Neural crest cell (in vitro differentiated cells): Measurements from ENCODE around the gene MTM1. TPM values are rescaled to one million over a fixed set of nuclear protein-coding genes. Genes with fewer than 3 reads are reported as not detected.

Experiments
- DNase-seq: peaks from one replicate; pipeline ENCODE4 v3.0.0; 2021; ENCODE audit warnings: low read depth, mixed read lengths, low spot score
- H3K27ac Mint-ChIP-seq: one replicate; pipeline ENCODE4 v1.8.0; 2021; ENCODE audit warnings: mild to moderate bottlenecking, mixed read lengths; ENCODE audit not compliant: unreplicated experiment
- H3K27me3 Mint-ChIP-seq: 2 replicates; pipeline ENCODE4 v1.8.0; 2021; ENCODE audit warnings: low read depth, mild to moderate bottlenecking, mixed read lengths
- H3K36me3 Mint-ChIP-seq: 2 replicates; pipeline ENCODE4 v1.8.0; 2021; ENCODE audit warnings: low read depth, mild to moderate bottlenecking, mixed read lengths
- H3K4me1 Mint-ChIP-seq: 2 replicates; pipeline ENCODE4 v1.8.0; 2021; ENCODE audit warnings: mixed read lengths
- H3K4me3 Mint-ChIP-seq: one replicate; pipeline ENCODE4 v1.8.0; 2021; ENCODE audit warnings: mild to moderate bottlenecking, mixed read lengths
- H3K9me3 Mint-ChIP-seq: 2 replicates; pipeline ENCODE4 v1.8.0; 2021; ENCODE audit warnings: mixed read lengths
- CTCF ChIP-seq: fragments of 200-600 bp; sonication (generic); conservative IDR thresholded peaks from 2 replicates; pipeline ENCODE4 v1.5.0; 2021; ENCODE audit warnings: antibody characterized with exemption, mild to moderate bottlenecking
- total RNA-seq: library from RNA; stranded (reverse); gene quantifications from 2 replicates; pipeline ENCODE4 v1.2.1, GENCODE V29; 2021

MTM1 gene
- total RNA-seq, 1 donor from 2014 or later: 6.2 TPM

- Mint-ChIP-seq H3K36me3 (peaks cover 32% of the 10 kb centered on the region), H3K9me3 (no peaks in the 10 kb centered on the region), H3K4me1 (no peaks in the 10 kb centered on the region), H3K27ac (no peak overlapping the region), H3K4me3 (no peak overlapping the region), H3K27me3 (no peaks in the 10 kb centered on the region)
- no peak for TF ChIP-seq CTCF
- DNase-seq: no peak
Measured at GRCh38 chrX:150663073-150663472, 94.7 kb downstream of the MTM1 start.

DNA sequence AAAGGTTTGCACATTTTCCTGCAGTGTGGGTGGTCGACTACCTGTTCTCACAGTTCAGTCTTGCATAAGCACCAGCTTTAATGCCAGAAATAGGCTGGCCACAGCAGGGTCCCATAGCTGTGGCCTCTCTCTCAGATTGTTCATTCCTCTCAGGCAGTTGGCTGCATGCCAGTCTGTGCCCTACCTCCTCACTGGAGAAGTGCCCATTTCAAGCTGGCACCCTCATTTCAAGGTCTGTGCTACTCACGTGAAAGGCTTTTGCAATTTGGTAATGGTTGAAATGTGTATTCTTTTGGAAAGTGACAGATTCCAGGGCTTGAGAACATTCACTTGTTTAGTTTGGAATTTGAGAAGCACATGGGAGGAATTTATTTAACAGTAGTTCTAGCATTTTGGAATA lies 95.9 kb downstream of the MTM1 start:
- H3K27me3 Mint-ChIP-seq: no peaks in the 10 kb centered on the region
- H3K4me1 Mint-ChIP-seq: no peaks in the 10 kb centered on the region
- DNase-seq: no peak
- no peak for TF ChIP-seq CTCF
- H3K27ac Mint-ChIP-seq: no peak overlapping the region
- peaks cover 3% of the 10 kb centered on the region for H3K9me3 Mint-ChIP-seq
- no peak overlapping the region for H3K4me3 Mint-ChIP-seq
- H3K36me3 Mint-ChIP-seq: peaks cover 32% of the 10 kb centered on the region

- Mint-ChIP-seq H3K4me3 (no peak overlapping the region), H3K9me3 (peaks cover 3% of the 10 kb centered on the region), H3K36me3 (no peaks in the 10 kb centered on the region), H3K27ac (no peak overlapping the region), H3K27me3 (no peaks in the 10 kb centered on the region), H3K4me1 (no peaks in the 10 kb centered on the region)
- DNase-seq: no peak
- TF ChIP-seq CTCF: no peak
Measured at GRCh38 chrX:150676221-150676620, 107.8 kb downstream of the MTM1 start.

- H3K9me3 Mint-ChIP-seq: peaks cover 5% of the 10 kb centered on the region
- no peaks in the 10 kb centered on the region for H3K36me3 Mint-ChIP-seq
- no peak overlapping the region for H3K4me3 Mint-ChIP-seq
- no peak overlapping the region for H3K27ac Mint-ChIP-seq
- no peak for DNase-seq
- no peaks in the 10 kb centered on the region for H3K27me3 Mint-ChIP-seq
- peak; percentile 54 for TF ChIP-seq CTCF
- H3K4me1 Mint-ChIP-seq: no peaks in the 10 kb centered on the region
Measured at GRCh38 chrX:150680974-150681373, 112.6 kb downstream of the MTM1 start.

DNA sequence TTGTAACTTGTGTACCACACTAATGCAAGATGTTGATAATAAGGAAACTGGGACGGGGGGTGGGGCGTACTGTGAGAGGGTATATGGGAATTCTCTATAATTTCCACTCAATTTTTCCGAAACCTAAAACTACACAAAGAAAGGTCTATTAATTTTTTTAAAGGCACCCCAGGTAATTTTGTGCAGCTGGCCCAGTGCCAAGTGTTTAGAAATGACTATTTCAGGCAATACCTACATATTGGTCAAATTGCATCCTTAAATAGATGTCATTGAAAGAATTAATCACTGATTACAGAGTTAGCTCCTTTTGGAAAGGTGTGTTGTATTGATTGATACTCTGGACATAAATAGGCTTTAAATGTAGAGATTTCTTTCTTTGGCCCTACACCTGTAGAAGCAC lies 114.7 kb downstream of the MTM1 start:
- H3K36me3 Mint-ChIP-seq: no peaks in the 10 kb centered on the region
- no peak for DNase-seq
- H3K4me3 Mint-ChIP-seq: no peak overlapping the region
- H3K27ac Mint-ChIP-seq: no peak overlapping the region
- no peaks in the 10 kb centered on the region for H3K4me1 Mint-ChIP-seq
- no peaks in the 10 kb centered on the region for H3K27me3 Mint-ChIP-seq
- peaks cover 5% of the 10 kb centered on the region for H3K9me3 Mint-ChIP-seq
- TF ChIP-seq CTCF: no peak
